Activated CD8-positive, alpha-beta memory T cell treated with anti-CD3 and anti-CD28 coated beads for 36 hours (primary cell): ENCODE data around the gene RAD51B. TPM values are rescaled to one million over a fixed set of nuclear protein-coding genes. Genes with fewer than 3 reads are reported as not detected.

Source experiments
- CTCF ChIA-PET: fragments of 350-600 bp; sonication (Branson Sonifier 250); formaldehyde crosslinking; loops from one replicate; lab custom pipeline; 2021; ENCODE audit warnings: antibody characterized with exemption; lab: Charles Lee
- POLR2A ChIA-PET: fragments of 350-600 bp; sonication (Branson Sonifier 250); formaldehyde crosslinking; loops from one replicate; lab custom pipeline; 2021; ENCODE audit warnings: antibody characterized with exemption; lab: Charles Lee
- total RNA-seq, 2 experiments: library from RNA; stranded (reverse); gene quantifications; one replicate each; pipeline ENCODE4 v1.2.3, GENCODE V29; 2021

RAD51B gene
- total RNA-seq, 2 experiments from 2014 or later = 25.0 to 26.0 TPM

DNA sequence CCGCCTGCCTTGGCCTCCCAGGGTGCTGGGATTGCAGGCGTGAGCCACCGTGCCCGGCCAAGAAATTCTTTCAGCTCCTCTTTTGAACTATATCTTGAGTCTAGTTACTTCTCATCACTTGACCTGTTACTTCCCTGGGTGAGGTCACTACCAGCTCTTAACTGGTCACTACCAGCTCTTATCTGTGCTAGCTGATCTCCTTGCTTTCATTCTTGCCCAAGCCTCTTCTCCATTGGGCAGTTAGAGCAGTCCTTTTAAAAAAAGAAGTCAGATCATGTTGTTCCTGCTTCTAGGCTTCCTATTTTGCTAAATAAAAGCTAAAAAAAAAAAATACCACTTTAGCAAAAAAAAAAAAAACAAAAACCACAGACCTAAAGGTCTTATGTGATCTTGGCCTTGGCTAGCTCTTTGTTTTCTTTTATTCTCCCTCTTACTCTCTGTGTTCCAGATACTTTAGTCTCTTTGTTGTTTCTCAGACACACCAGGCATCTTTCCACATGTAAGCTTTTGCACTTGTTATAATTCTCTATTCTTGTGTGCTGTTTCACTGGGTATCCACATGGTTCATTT is 63.5 kb downstream of the RAD51B start:
- ChIA-PET POLR2A (interaction anchor here (0.6 to 0.7 kb wide), 2 partner anchors 14 to 1049 kb away, joined by 5 read pairs; no protein-coding TSS in a partner anchor), CTCF (interaction anchor here (0.5 kb wide), 1 partner anchor 320 kb away, joined by 3 read pairs; no protein-coding TSS in a partner anchor)

DNA sequence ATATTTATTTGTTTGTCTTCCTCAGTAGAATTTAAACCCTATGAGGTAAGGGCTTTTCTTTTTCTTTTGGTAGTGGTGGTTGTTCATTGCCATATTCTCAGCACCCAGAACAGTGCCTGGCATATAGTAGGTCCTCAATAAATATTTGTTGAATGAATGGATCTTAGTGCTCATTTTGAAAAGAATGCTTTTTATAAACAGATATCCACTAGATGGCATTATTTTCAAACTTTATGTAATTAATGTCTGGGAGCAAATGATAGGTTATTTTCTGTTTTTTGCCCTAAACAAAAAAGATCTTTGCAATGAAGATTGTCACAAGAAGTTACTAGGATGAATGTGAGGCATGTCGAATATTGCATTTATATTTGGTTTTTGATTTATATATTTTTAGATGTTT is 64.1 kb downstream of the RAD51B start:
- POLR2A ChIA-PET = no interaction called here
- CTCF ChIA-PET = no interaction called here

DNA sequence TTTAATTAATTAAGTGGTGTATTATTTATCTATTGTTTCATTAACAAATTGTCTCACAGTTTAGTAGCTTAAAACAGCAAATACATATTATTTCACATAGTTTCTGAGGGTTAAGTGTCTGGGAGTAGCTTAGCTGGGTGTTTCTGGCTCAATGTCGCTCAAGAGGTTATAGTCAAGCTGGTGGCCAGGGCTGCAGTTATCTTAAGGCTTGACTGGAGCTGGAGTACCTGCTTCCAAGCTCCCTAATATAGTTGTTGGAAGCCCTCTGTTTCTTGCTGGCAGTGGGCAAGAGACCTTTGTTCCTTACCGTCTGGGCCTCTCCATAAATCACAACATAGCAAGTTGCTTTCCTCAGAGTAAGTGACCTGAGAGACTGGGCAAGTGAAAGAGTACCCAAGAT is 66.6 kb downstream of the RAD51B start:
- POLR2A ChIA-PET = no interaction called here
- CTCF ChIA-PET = no interaction called here

DNA sequence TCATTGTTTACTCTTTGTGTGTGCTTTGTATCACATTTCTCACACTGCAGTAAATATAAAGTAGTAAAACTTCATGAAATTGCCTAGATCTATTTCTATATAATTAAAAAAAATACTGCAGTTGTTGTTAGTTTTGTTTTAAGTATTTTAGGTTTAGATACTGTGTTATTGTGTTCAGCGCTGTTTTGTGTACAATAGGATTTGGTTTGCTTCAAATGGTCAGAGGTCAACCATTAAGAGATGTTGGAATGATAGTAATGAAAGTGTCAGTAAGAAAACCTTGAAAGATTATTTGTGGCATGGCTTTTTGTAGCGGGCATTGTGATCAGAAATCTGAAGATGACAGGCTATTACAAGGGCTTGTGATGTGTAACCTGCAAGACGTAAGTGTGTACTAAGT is 67.9 kb downstream of the RAD51B start:
- POLR2A ChIA-PET = no interaction called here
- CTCF ChIA-PET = no interaction called here

DNA sequence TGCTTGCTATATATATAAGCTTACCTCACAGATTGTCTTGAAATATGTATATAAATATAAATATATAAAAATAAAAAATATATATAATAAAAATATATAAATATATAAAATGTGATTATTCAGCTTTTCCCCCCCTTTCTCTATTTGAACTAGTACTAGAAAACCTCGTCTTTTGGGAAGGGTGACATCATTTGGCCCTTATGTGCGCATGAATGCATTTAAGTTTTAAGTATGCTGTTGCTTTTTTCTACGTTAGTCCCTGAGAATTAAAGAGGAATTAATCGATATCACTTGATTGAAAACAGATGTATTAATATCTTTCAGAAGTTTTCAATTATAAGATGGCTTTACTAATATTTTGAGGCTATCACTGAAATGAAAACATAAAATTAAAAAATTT is 69.9 kb downstream of the RAD51B start:
- POLR2A ChIA-PET = no interaction called here
- CTCF ChIA-PET = no interaction called here

DNA sequence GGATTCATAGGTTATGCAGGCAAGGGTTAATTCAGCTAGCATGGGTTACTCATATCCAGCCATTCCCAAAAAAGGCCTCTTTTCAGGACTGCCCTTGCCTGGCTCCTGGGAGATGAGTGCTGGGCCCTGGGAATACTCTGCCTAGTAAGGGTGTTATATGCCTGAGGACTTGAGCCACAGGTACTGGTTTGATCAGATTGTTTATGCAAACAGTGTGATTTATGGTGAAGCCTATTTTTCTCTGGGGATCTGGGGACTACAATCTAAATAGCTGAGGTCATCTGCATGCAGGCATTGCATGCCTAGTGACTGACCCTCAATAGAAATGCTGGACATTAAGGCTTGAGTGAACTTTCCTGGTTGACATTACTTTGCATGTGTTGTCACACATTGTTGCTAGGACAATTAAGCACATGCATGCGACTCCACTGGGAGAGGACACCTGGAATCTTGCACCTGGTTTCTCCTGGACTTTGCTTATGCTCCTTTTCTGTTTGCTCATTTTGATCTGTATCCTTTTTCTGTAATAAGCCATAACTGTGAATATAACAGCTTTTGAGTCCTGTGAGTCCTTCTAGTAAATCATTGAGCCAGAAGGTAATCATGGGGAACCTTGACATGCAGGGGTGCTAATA is 73.0 kb downstream of the RAD51B start:
- ChIA-PET POLR2A (no interaction called here), CTCF (no interaction called here)

DNA sequence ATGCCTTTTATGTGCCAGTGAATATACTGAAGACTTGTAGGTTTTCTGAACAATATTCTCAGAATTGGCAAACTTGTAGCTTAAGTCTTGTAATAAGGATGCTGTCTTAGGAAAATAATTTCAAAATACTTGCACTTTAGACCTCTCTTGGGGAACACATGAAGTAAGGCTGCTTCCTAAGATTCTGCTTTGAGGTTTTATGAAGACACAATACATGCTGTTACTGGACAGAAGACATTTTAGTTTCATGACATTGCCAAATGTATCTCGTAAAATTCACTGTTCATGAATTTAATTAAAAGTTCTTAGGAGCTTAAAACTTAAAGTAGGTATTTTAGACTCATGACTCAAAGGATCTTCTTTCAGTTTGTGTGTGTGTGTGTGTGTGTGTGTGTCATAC is 80.7 kb downstream of the RAD51B start:
- CTCF ChIA-PET = no interaction called here
- POLR2A ChIA-PET = no interaction called here

DNA sequence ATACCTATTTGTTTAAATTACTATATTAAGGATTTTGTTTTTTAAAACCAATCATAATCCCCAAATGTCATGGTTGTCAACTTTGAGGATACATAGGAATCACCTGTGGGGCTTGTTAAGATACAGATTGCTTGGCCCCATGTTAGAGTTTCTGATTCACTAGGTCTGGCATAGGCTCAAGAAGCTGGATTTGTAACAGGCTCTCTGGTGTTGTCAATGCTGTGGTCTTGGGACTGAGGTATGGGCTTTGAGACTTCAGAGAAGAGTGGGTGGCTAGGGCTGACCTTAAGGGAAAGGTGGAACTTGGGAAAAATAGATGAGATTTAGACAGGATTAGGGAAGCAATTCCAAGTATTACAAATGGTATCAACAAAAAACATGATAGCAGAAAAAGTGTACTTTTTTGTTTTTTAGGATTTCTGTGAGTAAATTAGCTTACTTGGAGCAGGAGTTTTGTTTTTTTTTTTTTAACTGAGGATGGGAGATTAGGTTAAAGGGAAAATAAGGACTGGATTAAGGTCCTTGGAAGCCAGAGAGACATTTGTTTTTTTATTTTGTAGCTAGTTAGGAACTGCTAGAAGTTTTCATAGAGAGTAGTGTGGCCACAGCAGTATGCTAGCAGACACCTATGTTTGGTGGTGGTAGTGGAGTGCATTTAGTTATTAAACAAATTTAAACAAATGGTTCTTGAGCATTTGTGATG is 88.6 kb downstream of the RAD51B start:
- ChIA-PET CTCF (no interaction called here), POLR2A (no interaction called here)

DNA sequence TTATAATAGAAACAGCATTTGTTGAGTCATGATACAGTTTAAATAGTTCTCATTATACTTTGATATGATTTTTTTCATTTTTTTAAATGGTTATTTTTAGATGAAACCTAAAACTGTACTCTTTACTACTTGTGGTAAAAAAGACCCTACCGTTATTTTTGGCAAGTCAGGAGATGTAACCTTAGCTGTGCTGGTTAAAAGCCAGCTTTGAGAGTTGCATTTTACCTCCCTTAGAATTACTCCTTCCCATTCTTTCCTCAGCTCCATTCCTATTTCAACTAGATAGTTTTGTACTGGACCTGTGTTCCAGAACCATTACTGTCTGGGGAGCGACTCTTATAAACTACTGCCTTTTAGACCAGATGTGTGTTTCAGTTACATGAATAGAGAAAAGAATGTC is 92.0 kb downstream of the RAD51B start:
- ChIA-PET POLR2A (no interaction called here), CTCF (no interaction called here)

DNA sequence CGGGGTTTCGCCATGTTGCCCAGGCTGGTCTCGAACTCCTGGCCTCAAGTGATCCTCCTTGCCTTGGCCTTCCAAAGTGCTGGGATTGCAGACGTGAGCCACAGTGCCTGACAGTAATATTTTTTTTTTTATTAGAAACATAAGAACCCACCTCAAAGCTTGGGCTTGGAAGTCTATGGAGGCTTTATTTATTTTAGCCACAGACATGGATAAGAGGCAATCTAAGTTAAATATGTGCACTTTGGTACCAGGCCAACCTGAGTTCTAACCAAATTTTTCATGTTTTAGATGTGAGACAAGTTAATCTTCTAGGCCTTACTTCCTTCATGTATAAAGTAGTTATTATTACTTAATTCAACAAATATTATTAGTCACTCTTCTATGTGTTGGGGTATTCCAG is 96.9 kb downstream of the RAD51B start:
- CTCF ChIA-PET = no interaction called here

DNA sequence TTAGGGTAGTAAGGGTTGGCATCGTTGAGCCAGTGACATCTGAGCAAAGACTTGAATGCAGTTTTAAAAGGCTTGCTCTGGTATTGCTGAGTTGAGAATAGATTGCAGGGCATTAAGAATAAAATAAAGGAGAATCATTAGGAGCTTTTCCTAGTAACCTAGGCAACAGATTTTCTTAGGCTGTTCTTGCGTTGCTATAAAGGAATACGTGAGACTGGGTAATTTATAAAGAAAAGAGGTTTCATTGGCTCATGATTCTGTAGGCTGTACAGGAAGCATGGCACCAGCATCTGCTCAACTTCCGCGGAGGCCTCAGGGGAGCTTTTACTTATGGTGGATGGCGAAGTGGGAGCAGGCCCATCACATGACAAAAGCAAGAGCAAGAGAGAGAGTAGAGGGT is 97.4 kb downstream of the RAD51B start:
- POLR2A ChIA-PET = no interaction called here
- CTCF ChIA-PET = no interaction called here

More for the DNA sequence above, 96.9 kb downstream of the RAD51B start:
- POLR2A ChIA-PET = no interaction called here

DNA sequence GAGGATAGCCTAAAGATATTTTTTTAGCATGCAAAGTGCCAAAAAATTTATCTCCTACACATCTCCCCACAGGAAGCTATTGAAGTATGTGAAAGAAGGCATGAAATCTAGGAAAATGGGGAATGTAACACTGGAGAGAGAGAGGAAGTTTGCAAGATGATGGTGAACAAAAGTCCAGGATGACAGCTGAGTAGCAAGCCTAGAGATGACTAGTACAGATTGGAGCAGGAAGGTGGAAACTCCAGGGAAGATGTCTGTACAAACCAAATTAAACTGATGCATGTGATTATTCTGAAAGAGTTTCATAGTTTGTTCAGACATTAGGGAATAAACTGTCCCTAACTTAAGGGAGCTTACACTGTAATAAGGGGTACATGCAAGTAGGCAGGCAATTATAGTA is 99.3 kb downstream of the RAD51B start:
- ChIA-PET CTCF (no interaction called here), POLR2A (interaction anchor here (0.5 kb wide), 1 partner anchor 277 kb away, joined by 3 read pairs; no protein-coding TSS in a partner anchor)

DNA sequence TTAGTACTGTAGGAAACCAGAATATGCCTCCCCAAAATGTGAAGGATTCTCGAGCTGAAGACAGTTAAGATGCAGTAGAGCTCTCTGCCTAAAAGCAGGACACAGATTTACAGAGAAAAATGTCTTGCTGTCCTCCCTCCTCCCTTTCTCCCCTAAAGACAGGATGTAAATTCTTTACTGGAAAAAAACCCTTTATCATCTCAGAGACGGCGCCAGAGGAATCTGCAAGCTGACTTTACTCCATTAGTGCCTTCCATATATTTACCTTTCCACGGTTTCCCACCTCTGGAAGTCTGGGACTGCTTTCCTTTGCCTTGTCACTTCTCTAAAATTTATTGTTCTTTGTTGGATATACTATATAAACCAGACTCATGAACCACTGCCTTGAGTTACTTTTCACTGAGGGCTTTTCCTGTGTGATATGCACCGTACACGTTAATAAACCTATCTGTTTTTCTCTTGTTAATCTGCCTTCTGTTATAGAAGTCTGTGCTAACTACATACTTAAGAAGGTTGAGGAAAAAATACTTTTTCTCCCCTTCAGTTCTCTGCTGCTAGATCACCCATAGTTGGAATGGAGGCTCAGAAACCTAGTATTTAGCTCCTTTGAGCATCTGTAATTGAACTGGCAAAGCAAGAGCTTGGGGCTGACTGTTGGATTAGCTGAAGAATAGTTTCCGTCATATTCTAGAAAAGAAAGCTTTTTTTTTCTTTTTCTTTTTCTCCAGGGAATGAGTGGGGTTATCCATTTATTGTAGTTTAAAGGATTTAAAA is 99.9 kb downstream of the RAD51B start:
- CTCF ChIA-PET = no interaction called here
- POLR2A ChIA-PET = no interaction called here

DNA sequence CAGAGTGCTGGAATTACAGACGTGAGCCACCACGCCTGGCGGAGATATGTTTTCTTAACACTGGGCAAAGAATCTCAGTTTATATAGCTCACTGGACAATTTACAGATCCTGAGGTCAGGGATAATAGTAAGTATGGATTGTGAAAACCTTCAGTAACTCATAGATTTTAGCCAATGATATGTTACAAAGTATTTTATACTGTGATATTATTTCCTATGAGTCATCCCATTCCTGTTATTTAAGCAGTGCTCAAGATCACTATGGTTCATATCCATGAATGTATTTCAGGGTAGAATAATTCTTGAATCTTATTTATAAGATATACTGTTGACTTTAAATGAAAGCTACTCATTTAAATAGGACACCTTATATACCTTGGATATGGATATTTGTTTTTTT is 107.2 kb downstream of the RAD51B start:
- POLR2A ChIA-PET = no interaction called here
- CTCF ChIA-PET = interaction anchor here (0.7 kb wide), 1 partner anchor 917 kb away, joined by 6 read pairs; no protein-coding TSS in a partner anchor

DNA sequence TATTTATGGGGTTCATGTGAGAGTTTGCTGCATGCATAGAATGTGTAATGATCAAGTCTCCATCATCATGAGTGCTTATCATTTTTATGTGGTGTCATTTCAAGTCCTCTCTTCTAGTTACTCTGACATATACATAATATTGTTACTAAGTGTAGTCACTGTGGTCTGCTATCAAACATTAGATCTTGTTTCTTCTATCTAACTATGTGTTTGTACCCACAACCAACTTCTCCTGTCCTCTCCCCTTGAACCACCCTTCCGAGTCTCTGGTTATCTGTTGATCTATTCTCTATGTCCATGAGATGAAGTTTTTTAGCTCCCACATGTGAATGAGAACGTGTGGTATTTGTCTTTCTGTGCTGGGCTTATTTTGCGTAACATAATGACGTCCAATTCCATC is 107.7 kb downstream of the RAD51B start:
- ChIA-PET POLR2A (no interaction called here), CTCF (no interaction called here)

DNA sequence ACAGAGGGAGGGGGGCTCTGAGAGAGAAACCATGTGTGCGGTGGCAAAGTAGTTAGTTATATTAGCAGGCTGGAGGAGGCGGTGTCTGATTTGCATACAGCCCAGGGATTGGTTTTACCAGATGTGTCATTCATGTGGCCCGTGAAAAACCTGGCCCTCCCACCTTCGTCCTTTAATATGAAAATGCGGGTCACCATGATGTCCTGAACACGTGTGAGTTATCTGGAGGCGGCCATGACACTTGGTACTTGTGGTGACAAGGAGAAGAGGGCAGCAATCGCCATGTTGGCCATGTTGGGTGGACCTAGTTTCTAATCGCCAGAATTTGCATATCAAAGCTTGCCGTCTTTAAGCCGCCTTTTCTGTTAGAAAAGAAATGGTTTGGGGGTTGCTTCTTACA is 108.8 kb downstream of the RAD51B start:
- POLR2A ChIA-PET = no interaction called here

DNA sequence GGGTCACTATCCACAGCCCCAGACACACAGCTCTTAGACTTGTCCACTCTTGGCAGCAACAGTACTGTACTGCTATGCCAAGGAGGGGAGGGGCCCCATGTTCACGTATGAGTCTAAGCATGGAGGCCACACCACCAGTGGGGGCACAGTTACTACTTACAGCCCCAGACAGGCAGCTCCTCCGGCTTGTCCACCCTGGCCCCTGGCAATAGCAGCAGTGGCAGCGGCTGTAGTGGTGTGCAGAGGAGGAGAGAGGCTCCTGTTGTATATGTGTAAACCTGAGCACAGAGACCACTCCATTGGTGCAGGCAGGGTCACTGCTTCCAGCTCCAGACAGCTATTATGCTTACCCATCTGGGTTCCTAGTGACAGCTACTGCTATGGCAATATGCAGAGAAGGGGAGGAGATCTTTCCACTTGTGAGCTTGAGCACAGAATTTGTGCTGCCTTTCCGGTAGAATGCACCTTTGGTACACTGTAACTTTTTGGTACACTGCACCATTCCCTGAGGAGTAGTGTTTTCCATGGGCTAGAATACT is 113.2 kb downstream of the RAD51B start:
- ChIA-PET CTCF (interaction anchor here (2.0 kb wide), 1 partner anchor 911 kb away, joined by 8 read pairs; no protein-coding TSS in a partner anchor), POLR2A (no interaction called here)

More for the DNA sequence above, 108.8 kb downstream of the RAD51B start:
- CTCF ChIA-PET = no interaction called here

DNA sequence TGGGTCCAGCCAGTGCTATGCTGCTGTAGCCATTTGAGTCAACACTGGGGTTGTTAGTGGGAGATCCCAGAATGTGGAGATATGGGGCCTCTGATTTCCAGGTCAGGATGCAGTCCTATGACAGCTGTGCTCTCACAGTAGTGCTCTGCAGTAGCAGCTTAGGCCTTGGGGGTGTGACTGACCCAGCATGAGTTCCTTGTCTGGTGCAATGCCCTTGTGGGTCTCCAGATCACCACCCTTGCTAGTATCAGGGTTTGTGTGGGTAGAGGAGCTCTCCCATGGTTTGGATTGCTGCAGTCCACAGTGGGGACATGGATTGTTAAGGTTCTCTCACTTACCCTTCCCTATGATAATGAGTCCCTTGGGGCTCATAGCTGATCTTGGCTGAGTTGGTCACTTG is 113.7 kb downstream of the RAD51B start:
- POLR2A ChIA-PET = no interaction called here
- CTCF ChIA-PET = interaction anchor here (1.6 to 2.0 kb wide), 2 partner anchors 11 to 911 kb away, joined by 4 to 8 read pairs; no protein-coding TSS in a partner anchor

DNA sequence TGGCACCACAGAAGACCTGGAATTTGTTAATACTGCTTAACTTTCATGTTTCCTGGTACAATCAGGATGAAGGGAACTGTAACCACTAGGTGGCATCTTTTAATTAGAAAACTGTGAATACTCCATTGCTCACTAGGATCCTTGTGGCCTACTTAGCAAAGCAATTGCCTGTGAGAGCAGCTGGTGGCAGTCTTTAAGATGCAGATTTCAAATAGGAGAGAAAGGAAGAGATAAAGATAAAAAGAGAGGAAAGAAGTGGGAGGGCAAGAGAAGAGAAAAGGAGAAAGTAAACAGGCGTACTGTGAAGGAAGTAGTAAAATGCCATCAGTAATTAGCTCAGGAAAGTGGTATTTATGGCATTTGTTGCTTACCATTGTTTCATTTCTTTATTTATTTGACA is 114.5 kb downstream of the RAD51B start:
- CTCF ChIA-PET = interaction anchor here (0.6 to 2.0 kb wide), 4 partner anchors 10 to 910 kb away, joined by 3 to 8 read pairs (median 4); no protein-coding TSS in a partner anchor
- POLR2A ChIA-PET = no interaction called here
